ENCODE measurements around the gene LRMDA. TPM values are rescaled to one million over a fixed set of nuclear protein-coding genes. Genes with fewer than 3 reads are reported as not detected.

Gene LRMDA
- polyA plus RNA-seq, 1 donor (not counting 4 experiments of a cell fraction or from before 2014, with no cell fraction given) = not detected

GRCh38 chr10:75705426-75705825 is 274.0 kb downstream of the LRMDA start:
- dilution Hi-C loops (cut with MboI; ENCODE audit: extremely low pct_ligation_motif_present, low sequenced_read_pairs) = no loop called here
- Histone ChIP-seq H3K4me2 (ENCODE audit: control insufficient read depth, extremely low read depth, insufficient read depth, low read depth, low read length) (no peak overlapping the region), H3K9me3 (ENCODE audit: control insufficient read depth, low read depth, low read length) (no peaks in the 10 kb centered on the region), H3K27ac (ENCODE audit: control insufficient read depth, insufficient read depth, low read length) (no peak overlapping the region), H2AFZ (ENCODE audit: control insufficient read depth, low read length) (no peak overlapping the region), H3K4me1 (ENCODE audit: control insufficient read depth, extremely low read depth, insufficient read depth, low read length) (no peaks in the 10 kb centered on the region), H3K36me3 (ENCODE audit: control insufficient read depth in 2 of 2, extremely low read depth in 1 of 2, insufficient read depth in 2 of 2, low read length in 2 of 2) (no peaks in the 10 kb centered on the region), H3K9ac (ENCODE audit: control insufficient read depth, extremely low read depth, insufficient read depth, low read length) (no peak overlapping the region), H3K27me3 (ENCODE audit: control insufficient read depth, extremely low read depth, insufficient read depth, low read length) (peaks cover 10% of the 10 kb centered on the region), H3K4me3 (ENCODE audit: control insufficient read depth in 2 of 3, extremely low read depth in 1 of 3, insufficient read depth in 2 of 3, low read depth in 1 of 3, low read length in 3 of 3) (no peak overlapping the region), H3K79me2 (ENCODE audit: control insufficient read depth, insufficient read depth, low read length) (no peaks in the 10 kb centered on the region), H4K20me1 (ENCODE audit: control insufficient read depth, extremely low read depth, insufficient read depth, low read length) (no peaks in the 10 kb centered on the region), H3K9me1 (ENCODE audit: control insufficient read depth, extremely low read depth, insufficient read depth, low read length) (no peaks in the 10 kb centered on the region)
- DNase-seq (ENCODE audit: low read depth, low spot score) = no peak
- no peak for FAIRE-seq
- TF ChIP-seq, protein P1, sequence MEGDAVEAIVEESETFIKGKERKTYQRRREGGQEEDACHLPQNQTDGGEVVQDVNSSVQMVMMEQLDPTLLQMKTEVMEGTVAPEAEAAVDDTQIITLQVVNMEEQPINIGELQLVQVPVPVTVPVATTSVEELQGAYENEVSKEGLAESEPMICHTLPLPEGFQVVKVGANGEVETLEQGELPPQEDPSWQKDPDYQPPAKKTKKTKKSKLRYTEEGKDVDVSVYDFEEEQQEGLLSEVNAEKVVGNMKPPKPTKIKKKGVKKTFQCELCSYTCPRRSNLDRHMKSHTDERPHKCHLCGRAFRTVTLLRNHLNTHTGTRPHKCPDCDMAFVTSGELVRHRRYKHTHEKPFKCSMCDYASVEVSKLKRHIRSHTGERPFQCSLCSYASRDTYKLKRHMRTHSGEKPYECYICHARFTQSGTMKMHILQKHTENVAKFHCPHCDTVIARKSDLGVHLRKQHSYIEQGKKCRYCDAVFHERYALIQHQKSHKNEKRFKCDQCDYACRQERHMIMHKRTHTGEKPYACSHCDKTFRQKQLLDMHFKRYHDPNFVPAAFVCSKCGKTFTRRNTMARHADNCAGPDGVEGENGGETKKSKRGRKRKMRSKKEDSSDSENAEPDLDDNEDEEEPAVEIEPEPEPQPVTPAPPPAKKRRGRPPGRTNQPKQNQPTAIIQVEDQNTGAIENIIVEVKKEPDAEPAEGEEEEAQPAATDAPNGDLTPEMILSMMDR (optimal IDR thresholded peaks at IDR 0.05 in 1 of 3, IDR thresholded peaks at IDR 0.05 in 1 of 3, conservative IDR thresholded peaks at IDR 0.05 in 1 of 3; ENCODE audit: extremely low read depth in 1 of 3, insufficient read depth in 2 of 3, low read length in 3 of 3) = no peak
- no peak for TF ChIP-seq EZH2 (IDR thresholded peaks at IDR 0.05; ENCODE audit: low read length)

- Histone ChIP-seq H3K9me1 (ENCODE audit: control insufficient read depth, extremely low read depth, insufficient read depth, low read length) (no peaks in the 10 kb centered on the region), H3K36me3 (ENCODE audit: control insufficient read depth in 2 of 2, extremely low read depth in 1 of 2, insufficient read depth in 2 of 2, low read length in 2 of 2) (no peaks in the 10 kb centered on the region), H3K4me3 (ENCODE audit: control insufficient read depth in 2 of 3, extremely low read depth in 1 of 3, insufficient read depth in 2 of 3, low read depth in 1 of 3, low read length in 3 of 3) (no peak overlapping the region), H2AFZ (ENCODE audit: control insufficient read depth, low read length) (no peak overlapping the region), H3K79me2 (ENCODE audit: control insufficient read depth, insufficient read depth, low read length) (no peaks in the 10 kb centered on the region), H3K27me3 (ENCODE audit: control insufficient read depth, extremely low read depth, insufficient read depth, low read length) (peaks cover 10% of the 10 kb centered on the region), H3K4me2 (ENCODE audit: control insufficient read depth, extremely low read depth, insufficient read depth, low read depth, low read length) (no peak overlapping the region), H3K27ac (ENCODE audit: control insufficient read depth, insufficient read depth, low read length) (no peak overlapping the region), H3K9ac (ENCODE audit: control insufficient read depth, extremely low read depth, insufficient read depth, low read length) (no peak overlapping the region), H4K20me1 (ENCODE audit: control insufficient read depth, extremely low read depth, insufficient read depth, low read length) (no peaks in the 10 kb centered on the region), H3K4me1 (ENCODE audit: control insufficient read depth, extremely low read depth, insufficient read depth, low read length) (no peaks in the 10 kb centered on the region), H3K9me3 (ENCODE audit: control insufficient read depth, low read depth, low read length) (no peaks in the 10 kb centered on the region)
- dilution Hi-C loops (cut with MboI; ENCODE audit: extremely low pct_ligation_motif_present, low sequenced_read_pairs) = no loop called here
- FAIRE-seq (no peak), DNase-seq (ENCODE audit: low read depth, low spot score) (no peak)
- TF ChIP-seq, protein P1 (optimal IDR thresholded peaks at IDR 0.05 in 1 of 3, IDR thresholded peaks at IDR 0.05 in 1 of 3, conservative IDR thresholded peaks at IDR 0.05 in 1 of 3; ENCODE audit: extremely low read depth in 1 of 3, insufficient read depth in 2 of 3, low read length in 3 of 3) = no peak
- no peak for TF ChIP-seq EZH2 (IDR thresholded peaks at IDR 0.05; ENCODE audit: low read length)
These were observed 275.8 kb downstream of the LRMDA start for GRCh38 chr10:75707080-75707840.

Measured in keratinocyte (primary cell).